ENCODE results near the gene ERC1. TPM values are rescaled to one million over a fixed set of nuclear protein-coding genes. Genes with fewer than 3 reads are reported as not detected.

Gene ERC1
- total RNA-seq, 1 donor from 2014 or later, result 32.5 TPM

DNA sequence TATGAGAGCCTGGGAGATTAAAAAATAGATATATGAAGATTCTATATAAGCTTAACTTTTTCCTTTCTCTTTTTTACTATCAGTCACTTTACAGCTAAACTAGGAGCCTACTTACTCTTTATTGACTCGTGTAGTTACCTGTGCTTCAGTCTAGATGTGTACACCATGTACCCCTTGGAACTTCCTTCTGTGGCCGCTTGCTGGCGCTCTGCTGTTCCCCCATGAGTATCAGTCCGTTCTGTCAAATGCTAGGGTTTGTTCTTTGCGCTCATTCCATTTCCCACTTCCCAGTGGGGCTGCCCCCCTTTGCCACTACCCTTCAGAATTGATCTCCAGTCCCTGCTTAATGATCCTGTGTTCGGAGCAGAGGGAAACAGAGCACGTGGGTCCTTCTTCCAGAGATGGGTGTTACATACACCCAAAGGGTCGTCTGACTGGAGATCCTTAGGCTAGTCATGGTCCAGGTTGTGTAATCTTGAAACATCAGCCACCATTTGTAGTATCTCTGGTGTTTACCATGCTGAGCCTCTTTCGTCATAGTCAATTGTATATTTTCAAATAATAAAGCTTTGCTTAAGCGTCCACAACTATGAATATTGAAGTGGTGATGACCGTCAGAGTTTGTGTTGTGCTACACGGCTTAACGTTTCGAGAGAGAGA is 443.4 kb downstream of the ERC1 start:
- no peak for DNase-seq (ENCODE audit: low read depth in 2 of 2)

DNA sequence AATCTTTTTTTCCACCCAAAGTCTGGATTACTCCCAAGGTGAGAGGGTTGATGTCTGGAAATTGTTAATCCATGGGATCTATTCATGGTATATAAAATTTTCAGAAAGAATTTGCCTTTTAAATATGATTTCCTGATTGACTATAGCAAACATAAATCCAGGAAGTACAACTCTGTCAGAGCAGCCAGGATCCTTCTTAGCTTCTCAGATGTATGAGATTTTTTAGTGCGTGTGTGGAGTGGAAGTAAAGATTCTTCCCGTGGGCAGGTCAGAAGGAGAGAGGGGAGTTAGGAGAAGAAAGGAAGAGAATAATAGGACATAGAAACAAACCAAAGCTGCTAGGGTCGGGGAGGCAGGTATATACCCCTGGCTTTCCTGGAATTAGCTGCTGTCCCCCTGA is 444.0 kb downstream of the ERC1 start:
- peak in 1 of 2 donors; percentile 17 for DNase-seq (ENCODE audit: low read depth in 2 of 2)

DNA sequence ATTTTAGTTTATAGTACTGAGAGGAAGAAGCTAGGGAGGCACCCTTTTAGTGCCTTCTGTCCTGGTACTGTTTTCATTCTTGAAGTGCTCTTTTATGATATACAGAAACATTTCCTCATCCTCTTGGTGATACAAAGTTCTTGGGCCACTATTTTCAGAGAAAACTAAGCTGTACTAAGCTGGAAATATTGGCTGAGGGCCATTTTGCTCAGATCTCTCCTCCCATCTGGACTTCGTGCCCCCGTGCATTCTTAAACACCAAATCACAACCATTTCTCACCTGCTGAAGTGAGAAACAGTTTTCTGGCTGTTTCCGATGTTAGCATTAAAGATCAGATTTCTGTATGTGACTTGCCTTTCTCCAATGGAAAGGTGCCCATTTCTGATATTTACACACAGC is 444.4 kb downstream of the ERC1 start:
- peak in 1 of 2 donors; percentile 41 for DNase-seq (ENCODE audit: low read depth in 2 of 2)

DNA sequence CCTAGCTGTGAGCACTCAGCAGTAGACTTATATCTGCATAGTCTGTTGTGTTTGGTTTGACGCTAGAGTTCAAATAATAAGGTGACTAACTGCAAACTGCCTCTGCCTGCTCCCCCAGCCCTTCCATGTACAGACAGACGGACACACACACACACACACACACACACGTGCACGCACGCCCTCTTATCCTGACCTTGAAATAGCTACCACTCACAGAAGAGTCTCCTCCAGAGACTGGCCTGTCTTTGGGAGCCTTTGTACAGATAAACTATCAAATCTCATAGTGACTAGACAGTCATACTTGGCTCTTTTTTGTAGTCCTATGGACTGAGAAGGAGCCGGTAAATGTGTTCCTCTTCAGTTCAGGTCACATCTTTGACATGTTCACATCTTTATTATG is 445.0 kb downstream of the ERC1 start:
- no peak for DNase-seq (ENCODE audit: low read depth in 2 of 2)

DNA sequence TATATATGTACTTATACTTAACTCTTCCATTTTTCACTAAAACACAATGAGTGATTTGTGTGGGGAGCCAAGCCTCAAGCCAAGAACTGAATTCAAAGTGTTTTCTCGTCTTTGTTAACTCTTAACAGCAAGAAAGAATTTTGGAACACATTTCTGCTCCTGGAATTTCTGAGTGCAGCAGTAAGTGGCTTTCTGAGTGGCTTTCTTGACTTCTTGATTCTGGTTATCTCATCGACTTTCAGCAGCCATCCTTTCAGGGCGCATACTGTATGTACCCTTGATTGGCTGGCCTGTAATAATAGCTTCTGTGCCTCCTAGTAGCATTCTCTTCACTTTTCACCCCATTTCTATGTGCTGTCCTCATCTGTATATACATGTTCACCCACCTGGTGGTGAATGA is 446.0 kb downstream of the ERC1 start:
- DNase-seq (ENCODE audit: low read depth in 2 of 2), result no peak

DNA sequence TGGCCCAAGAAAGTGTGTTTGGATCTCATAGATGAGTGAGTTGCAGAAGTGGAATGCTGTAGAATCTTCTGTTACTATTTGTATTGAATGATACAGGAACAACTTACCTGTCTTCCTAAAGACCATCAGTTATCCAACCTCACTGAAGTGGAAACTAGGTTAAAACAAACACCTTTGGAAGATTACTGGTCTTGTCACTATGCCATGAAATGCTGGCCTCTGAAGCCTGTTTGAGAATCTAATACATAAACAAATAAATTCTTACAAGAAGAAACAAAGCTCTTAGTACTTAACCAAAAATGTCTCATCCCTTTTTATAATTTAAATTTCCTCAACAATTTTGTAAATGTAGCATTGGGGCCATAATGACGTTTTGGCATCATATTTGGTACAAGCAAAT is 448.2 kb downstream of the ERC1 start:
- DNase-seq (ENCODE audit: low read depth in 2 of 2), result no peak

DNA sequence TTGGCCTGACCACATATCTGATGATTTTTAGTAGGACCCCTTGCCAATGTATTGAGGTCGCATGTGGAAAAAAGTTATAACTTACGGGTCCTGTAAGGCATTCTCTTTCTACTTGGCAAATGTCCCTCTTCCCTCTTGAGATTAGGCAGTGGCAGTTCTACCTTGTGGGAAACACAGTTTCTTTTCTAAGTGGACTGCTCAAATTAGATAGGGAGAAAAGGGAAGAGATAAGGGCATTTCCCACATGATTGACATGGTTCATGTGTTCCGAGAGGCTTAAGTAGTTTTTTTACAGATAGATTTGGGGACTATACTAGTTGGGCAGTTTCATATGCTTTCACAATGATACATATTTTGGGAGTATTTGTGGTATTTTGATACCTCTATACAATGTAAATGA is 448.7 kb downstream of the ERC1 start:
- DNase-seq (ENCODE audit: low read depth in 2 of 2), result no peak

DNA sequence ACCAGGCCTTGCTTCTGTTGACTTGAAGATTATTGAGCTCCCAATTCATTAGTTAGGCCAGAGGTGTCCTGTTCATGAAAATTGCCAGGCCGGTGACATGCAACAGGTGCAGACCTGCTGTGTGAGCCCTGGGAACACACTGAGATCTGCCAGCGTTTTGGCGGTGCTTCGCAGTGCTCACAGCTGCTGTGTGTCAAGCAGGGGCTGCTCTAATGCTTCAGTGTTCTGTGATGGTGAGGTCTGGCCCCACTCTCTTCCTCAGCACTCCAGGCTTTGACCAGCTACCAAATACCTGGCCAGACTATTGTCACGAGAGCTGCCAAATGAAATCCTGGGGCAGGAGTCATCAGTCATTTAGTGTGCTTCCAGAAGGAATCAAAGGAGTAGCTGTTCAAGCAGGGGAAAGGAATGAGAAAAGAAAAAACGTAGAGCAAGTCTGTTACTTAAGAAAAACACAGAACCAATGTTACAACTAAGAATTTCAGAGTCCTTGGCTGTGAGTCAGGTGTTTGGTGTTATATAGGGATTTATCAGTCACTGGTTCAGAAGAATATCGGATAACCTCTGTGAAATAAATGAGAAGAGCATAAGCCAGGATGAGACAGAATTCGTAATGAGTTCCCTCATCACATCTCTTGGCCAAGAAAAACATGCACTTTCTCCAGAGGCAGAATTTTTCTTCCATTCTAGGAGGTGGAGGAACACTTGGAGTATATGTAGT is 452.6 kb downstream of the ERC1 start:
- DNase-seq (ENCODE audit: low read depth in 2 of 2), result no peak

DNA sequence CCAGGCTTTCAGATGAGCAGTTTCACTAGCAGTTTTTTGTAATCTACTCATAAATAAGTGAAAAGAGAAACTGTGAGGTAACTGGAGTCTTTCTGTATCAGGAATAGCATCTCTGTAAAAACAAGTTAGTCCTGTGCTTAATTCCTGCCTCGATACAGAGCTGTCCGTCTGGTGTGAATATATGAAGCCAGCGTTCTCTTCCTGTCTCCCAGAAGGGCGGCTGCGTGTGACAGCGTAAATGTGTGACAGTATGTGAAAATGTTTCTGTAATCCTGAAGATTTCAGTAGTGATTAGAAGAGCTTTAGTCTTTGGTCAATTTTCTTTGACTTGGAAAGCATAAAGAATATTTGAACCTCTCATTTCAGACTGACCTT is 453.1 kb downstream of the ERC1 start:
- no peak for DNase-seq (ENCODE audit: low read depth in 2 of 2)

DNA sequence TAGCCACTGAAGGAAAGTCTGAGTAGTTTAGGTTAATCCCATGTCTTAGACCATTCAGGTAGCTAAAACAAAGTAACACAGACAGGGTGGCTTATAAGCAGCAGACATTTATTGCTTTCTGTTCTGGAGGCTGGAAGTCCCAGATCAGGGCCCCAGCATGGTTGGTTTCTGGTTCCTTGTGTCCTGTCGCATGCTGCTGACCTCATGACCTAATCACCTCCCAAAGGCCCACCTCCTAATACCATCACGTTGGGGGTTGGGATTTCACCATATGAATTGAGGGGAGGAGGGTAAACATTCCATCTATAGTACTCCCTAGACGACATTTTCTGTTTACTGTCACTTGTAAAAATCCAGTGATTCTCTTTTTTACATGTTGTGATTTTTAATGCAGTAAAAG is 454.8 kb downstream of the ERC1 start:
- DNase-seq (ENCODE audit: low read depth in 2 of 2), result no peak

DNA sequence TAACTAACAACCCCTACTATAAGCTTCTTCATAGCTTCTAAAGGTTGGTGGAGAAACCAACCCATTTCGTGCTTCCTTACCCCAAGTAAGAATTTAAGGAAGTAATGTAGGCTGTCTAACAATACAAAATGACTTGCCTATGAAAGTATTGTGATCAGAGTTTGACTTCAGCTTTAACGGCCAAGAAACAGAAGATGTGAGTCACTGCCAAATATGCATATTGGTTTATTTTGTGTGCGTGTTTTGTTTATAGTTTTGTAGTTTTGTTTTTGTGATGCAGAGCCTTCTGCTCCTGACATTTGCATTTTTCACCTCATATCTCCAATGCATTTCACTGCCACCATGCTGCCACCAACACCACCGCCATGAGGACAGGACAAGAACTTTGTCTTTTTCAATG is 457.3 kb downstream of the ERC1 start:
- no peak for DNase-seq (ENCODE audit: low read depth in 2 of 2)

DNA sequence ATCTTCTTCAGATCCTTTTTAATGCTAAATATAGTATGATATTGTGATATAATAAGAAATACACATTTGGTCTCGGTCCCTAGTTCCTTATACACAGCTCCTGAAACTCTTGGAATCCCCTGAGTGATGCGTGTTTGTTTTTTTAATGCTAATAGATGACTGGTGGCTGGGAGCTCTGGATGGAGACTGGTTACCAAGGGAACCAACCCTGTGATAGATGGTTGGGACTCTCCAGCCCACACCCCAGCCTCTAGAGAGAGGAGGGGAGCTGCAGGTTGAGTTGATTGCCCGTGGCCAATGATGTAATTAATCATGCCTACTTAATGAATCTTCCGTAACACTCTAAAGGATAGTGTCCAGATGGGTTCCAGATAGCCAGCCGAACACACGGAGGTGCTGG is 462.8 kb downstream of the ERC1 start:
- DNase-seq (ENCODE audit: low read depth in 2 of 2), result no peak

DNA sequence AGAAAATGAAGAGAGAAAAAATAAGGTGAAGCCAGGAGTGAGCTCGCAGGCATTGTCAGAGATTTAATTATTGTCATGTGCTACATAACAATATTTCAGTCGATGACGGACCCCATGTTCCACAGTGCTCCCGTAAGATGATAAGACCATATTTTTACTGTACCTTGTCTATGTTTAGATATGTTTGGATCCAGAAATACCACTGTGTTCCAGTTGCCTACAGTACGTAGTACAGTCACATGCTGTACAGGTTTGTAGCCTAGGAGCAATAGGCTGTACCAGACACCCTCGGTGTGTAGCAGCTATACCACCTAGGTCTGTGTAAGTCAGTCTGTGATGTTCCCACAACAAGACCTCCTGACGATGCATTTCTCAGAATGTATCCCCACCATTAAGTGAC is 465.9 kb downstream of the ERC1 start:
- DNase-seq (ENCODE audit: low read depth in 2 of 2), result no peak

DNA sequence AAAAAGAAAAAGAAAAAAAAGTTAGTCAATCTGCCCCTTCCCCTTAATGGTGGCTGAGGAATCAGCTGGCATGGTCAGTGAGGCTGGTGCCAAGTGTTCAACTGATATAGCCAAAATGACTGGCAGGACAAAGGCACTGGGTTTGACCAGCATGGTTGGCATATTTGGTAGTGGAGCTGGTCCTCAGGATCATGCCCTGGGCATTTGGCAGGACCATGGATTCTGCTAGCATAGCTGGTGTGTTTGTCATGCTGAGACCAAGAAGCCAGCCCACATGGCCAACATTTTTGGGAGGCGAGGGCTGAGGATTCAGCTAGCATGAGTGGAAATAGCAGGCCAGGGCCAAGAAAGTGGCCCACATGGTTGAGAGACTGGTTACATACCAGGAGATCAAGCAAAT is 466.9 kb downstream of the ERC1 start:
- no peak for DNase-seq (ENCODE audit: low read depth in 2 of 2)

DNA sequence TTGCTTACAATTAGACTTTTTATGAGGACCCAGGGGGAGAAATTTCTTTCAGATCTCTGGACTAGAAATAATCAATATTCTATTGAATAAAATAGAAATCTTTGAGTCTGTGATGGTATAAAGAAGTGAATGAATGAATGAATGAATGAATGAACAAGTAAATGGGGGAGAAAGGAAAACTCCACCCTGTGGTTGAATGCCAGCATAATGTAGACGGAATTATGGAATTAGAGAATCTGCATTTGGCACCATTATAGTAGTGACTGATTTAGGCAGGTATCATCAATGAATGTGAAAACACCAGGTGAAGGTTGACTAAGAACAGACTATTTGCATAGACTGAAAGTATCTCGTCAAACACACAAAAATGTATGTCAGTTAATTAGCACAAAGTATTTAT is 468.3 kb downstream of the ERC1 start:
- no peak for DNase-seq (ENCODE audit: low read depth in 2 of 2)

DNA sequence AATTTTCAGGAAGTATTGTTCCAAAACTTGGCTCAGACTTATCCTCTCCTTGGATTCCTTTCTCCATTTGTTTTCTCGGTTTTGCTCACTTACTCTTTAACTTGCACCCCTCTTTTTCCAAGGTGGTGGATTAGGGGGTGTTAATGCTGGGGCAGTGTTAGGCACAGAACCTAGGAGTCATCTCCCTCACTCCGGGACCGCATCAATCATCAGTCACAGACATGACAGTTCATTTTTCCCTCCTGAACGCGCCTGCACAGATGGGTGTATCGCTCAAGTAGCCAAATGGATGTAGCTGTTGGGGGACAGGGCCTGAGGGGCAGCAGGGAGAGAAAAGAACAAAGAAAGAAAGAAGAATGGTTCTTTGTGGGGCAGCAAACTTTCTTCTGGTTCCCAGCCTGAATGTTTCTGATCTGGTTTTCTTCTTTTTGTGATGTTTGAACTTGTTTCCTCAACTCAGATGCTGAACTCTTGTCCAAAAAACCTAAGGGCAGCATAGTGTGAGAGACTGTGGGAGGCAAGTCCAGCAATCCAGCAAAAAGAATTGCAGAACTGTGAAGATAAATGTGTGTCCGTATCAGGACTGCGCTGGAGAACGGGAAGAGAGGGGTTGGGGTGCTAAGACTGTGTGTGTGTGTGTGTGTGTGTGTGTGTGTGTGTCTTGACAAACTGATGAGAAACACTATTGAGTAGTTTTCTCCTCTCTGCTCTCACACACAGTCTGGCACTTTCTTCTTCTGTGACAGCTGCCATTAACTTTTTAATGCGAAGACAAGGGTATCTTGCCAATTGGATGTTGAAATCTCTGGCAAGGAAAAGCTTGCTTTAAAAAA is 472.3 kb downstream of the ERC1 start:
- DNase-seq (ENCODE audit: low read depth in 2 of 2), result no peak

DNA sequence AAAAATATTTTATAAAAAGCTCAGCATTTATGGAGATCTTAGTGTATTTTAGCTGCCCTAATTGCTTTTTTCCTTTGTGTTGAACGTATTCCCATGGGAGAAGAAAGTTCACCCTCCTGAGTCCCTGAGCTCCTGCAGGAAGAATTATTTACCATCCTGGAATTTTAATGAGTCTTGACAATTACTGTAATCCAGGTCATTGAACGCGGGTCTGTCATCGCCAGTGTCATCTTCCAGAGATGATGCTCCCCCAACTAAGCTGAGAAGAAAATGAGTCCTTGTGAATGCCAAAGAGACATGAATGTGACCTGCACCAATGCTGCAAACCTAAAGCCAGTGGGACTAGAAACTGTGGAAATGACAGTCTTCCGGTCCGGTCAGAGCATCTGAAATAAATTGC is 473.9 kb downstream of the ERC1 start:
- no peak for DNase-seq (ENCODE audit: low read depth in 2 of 2)

DNA sequence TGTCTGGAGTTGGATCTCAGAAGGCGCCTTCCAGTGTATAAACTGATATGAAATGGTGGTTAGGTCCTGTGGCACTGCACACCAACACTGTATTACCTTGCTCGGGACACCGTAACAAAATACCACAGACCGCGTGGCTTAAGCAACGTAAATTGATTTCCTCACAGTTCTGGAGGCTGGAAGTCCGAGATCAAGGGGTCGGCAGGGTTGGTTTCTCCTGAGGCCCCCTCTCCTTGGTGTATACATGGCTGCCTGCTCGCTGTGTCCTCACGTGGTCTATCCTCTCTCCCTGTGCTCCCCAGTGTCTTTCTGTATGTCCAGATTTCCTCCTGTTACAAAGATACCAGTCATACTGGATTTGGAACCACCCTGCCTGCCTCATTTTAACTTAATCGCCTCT is 475.0 kb downstream of the ERC1 start:
- no peak for DNase-seq (ENCODE audit: low read depth in 2 of 2)

DNA sequence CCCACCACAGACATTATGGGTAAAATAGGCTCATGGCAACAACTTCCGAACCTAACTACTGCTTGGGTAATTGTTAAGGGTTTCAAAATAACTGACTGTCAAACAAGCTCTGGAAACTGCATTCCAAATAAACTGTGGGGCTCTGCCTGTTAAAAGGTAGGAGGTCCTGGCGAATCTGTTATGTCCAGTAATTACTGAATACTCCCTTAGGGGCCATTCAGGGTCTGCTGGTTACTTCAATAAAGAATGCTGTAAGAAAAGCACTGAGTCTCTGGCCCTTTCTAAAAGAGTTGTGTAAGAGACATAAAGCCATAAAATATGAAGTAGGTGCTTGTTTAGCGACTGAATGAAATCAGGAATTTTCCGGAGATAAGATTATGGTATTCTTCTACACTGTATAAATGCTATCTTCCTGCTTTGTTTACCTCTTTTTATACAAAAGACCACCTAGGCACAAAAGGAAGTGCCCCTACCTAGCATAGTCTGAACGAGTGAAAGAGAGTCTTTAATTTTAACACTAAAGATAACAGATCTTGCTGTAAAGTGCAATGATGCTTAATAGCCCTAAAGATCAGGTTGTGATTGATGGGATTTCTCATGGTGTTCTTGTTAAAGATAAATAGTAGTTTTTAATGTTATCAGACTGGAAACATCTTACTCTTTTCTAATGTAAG is 475.6 kb downstream of the ERC1 start:
- DNase-seq (ENCODE audit: low read depth in 2 of 2), result no peak

DNA sequence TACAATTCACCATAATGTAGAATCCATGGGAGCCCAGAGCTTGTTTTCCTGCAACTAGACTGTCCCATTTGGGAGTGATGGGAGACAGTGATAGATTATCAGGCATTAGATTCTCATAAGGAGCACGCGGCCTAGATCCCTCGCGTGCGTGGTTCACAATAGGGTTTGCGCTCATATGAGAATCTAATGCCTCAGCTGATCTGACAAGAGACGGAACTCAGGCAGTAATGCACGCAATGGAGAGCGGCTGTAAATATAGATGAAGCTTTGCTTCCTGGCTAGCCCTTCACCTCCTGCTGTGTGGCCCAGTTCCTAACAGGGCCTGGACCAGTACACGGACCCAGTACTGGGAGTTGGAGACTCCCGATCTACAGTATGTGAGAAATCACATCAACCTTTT is 476.7 kb downstream of the ERC1 start:
- no peak for DNase-seq (ENCODE audit: low read depth in 2 of 2)

DNA sequence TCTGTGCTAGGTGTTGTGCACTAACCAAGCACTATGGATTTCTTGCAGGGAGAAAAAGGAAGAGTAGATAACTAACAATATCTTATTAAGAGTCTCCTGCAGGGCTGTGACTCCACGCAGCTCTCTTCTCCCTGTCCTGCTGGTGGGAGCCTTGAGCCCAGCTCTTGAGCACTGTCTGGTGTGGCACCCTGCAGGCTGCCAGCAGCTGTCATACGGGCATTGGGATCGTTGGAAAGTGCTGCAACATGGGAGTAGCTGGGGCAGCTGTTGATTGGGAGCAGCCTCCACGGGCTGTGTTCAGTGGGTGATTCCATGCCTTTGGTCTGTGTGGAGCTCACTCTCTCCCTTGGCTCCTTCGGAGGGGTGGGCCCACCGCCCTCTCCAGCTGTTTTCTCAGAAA is 478.0 kb downstream of the ERC1 start:
- no peak for DNase-seq (ENCODE audit: low read depth in 2 of 2)

DNA sequence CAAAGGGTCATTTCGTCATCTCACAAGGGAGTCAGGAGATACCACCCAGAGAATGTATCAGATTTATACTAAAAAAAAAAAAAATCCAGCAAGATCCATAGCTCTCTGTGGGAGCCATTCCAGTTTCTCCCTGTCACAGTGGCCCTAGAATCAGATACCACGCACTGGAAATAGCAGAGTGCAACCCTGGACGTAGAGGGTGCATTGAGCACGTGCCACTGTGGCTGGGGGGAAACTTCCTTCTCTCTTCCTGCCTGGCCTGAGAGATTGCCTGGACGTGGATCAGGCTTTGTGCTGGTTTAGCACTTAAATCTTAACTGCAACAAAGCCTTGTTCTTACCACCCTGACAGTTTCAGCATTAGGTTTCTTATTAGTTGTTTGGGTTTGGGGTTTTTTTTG is 479.0 kb downstream of the ERC1 start:
- DNase-seq (ENCODE audit: low read depth in 2 of 2), result peak in 1 of 2 donors; percentile 34

Measured in lung microvascular endothelial cell (primary cell).